Adipose tissue (tissue), 3 donors: ENCODE results near the gene UGT2A3. TPM values are rescaled to one million over a fixed set of nuclear protein-coding genes. Genes with fewer than 3 reads are reported as not detected.
"Not testable (repeated sequence)": the region's sequence is repeated elsewhere in the genome, so short reads cannot be mapped to it uniquely, and the experiment has no call there.

Source experiments
- H3K27ac ChIP-seq: one replicate; pipeline ENCODE4 v1.5.1; 2013; ENCODE audit warnings: low read depth, low read length
- WGBS, 3 donors: extraction: QIAGEN DNeasy Blood & Tissue Kit; methylation state at CpG; one replicate each; pipeline ENCODE4 v1.1.7; 2013; 5-methylcytosine and 5-hydroxymethylcytosine counted together
- polyA plus RNA-seq, 3 donors: library from polyadenylated mRNA; stranded (reverse); fragments of 200-250 nt; gene quantifications; one replicate each; pipeline ENCODE4 v1.2.3, GENCODE V29; 2013
- donor health status: healthy with polysubstance abuse.
- donor health status: Bipolar disorder and iron deficiency.
- donor health status: healthy.

UGT2A3 gene
- 10 to 100 TPM in 1 of 3 donors, under 1 TPM in 2; 0.04 to 26.1 (median 0.22) TPM for polyA plus RNA-seq

- WGBS, 3 donors = 39 to 82% (median 74%) methylated on average over 5 of the region's 5 CpGs
- H3K27ac ChIP-seq = no peak within 1 kb of the TSS
These were observed at the start of gene UGT2A3 for GRCh38 chr4:68951078-68951805. TSS of gene UGT2A3 (minus strand) at chr4:68951804. CDS start at chr4:68951760, 44 bp downstream.

GRCh38 chr4:68997040-68997439 lies 45.4 kb upstream of the UGT2A3 start:
- no peak overlapping the region for H3K27ac ChIP-seq
- WGBS, 3 donors = 53 to 72% (median 61%) methylated on average over 3 of the region's 3 CpGs

GRCh38 chr4:68995292-68995691 lies 43.7 kb upstream of the UGT2A3 start:
- 88 to 96% (median 92%) methylated on average over 2 of the region's 2 CpGs for WGBS, 3 donors

GRCh38 chr4:68987007-68987406 lies 35.4 kb upstream of the UGT2A3 start:
- 72 to 82% (median 79%) methylated on average over 2 of the region's 2 CpGs for whole genome bisulfite sequencing, 3 donors
- no peak overlapping the region for H3K27ac ChIP-seq

More at GRCh38 chr4:68995292-68995691, 43.7 kb upstream of the UGT2A3 start:
- no peak overlapping the region for H3K27ac ChIP-seq

GRCh38 chr4:68985442-68985841 lies 33.8 kb upstream of the UGT2A3 start:
- 78 to 84% (median 80%) methylated on average over 1 of the region's 1 CpG for WGBS, 3 donors

GRCh38 chr4:68984947-68985346 lies 33.3 kb upstream of the UGT2A3 start:
- 68 to 87% (median 85%) methylated on average over 2 of the region's 2 CpGs for WGBS, 3 donors
- no peak overlapping the region for H3K27ac ChIP-seq

More at GRCh38 chr4:68985442-68985841, 33.8 kb upstream of the UGT2A3 start:
- H3K27ac ChIP-seq = no peak overlapping the region

- 18 to 34% (median 26%) methylated on average over 2 of the region's 2 CpGs for WGBS, 3 donors
These were observed 11.8 kb upstream of the UGT2A3 start for GRCh38 chr4:68963374-68963773.

GRCh38 chr4:68962868-68963267 lies 11.3 kb upstream of the UGT2A3 start:
- 21 to 50% (median 46%) methylated on average over 1 of the region's 1 CpG for WGBS, 3 donors
- H3K27ac ChIP-seq = no peak overlapping the region

More at GRCh38 chr4:68963374-68963773, 11.8 kb upstream of the UGT2A3 start:
- H3K27ac ChIP-seq = no peak overlapping the region

- 74 to 80% (median 79%) methylated on average over 2 of the region's 2 CpGs for WGBS, 3 donors
- H3K27ac ChIP-seq = no peak overlapping the region
These were observed 8.9 kb upstream of the UGT2A3 start for GRCh38 chr4:68960294-68961163.

GRCh38 chr4:68959085-68959484 lies 7.5 kb upstream of the UGT2A3 start:
- WGBS, 3 donors = 80 to 90% (median 87%) methylated on average over 2 of the region's 2 CpGs

GRCh38 chr4:68954126-68954525 lies 2.5 kb upstream of the UGT2A3 start:
- 59 to 67% (median 66%) methylated on average over 3 of the region's 3 CpGs for WGBS, 3 donors
- no peak overlapping the region for H3K27ac ChIP-seq

More at GRCh38 chr4:68959085-68959484, 7.5 kb upstream of the UGT2A3 start:
- H3K27ac ChIP-seq = not testable (repeated sequence)

- 35 to 59% (median 55%) methylated on average over 2 of the region's 2 CpGs for WGBS, 3 donors
- H3K27ac ChIP-seq = no peak overlapping the region
These were observed 1.5 kb upstream of the UGT2A3 start for GRCh38 chr4:68953056-68953596.

GRCh38 chr4:68951806-68952585 lies 392 bp upstream of the UGT2A3 start:
- 32 to 37% (median 33%) methylated on average over 2 of the region's 2 CpGs for WGBS, 3 donors
- no peak overlapping the region for H3K27ac ChIP-seq

GRCh38 chr4:68950033-68950432 lies 1.6 kb downstream of the UGT2A3 start:
- WGBS, 3 donors = 58 to 81% (median 58%) methylated on average over 2 of the region's 2 CpGs
- H3K27ac ChIP-seq = no peak overlapping the region

- 70 to 86% (median 84%) methylated on average over 3 of the region's 3 CpGs for whole genome bisulfite sequencing, 3 donors
- no peak overlapping the region for H3K27ac ChIP-seq
These were observed 2.6 kb downstream of the UGT2A3 start for GRCh38 chr4:68948985-68949384.

GRCh38 chr4:68948044-68948743 lies 3.4 kb downstream of the UGT2A3 start:
- no peak overlapping the region for H3K27ac ChIP-seq
- 59 to 87% (median 84%) methylated on average over 2 of the region's 2 CpGs for WGBS, 3 donors

GRCh38 chr4:68929076-68929737 lies 22.4 kb downstream of the UGT2A3 start:
- 61 to 63% (median 61%) methylated on average over 3 of the region's 3 CpGs for WGBS, 3 donors

More at GRCh38 chr4:68929076-68929737, 22.4 kb downstream of the UGT2A3 start:
- H3K27ac ChIP-seq = no peak overlapping the region
